ENCODE data around the gene GJA3. TPM values are rescaled to one million over a fixed set of nuclear protein-coding genes. Genes with fewer than 3 reads are reported as not detected.

Gene GJA3
- total and polyA plus RNA-seq, 2 donors (not counting 1 experiment from before 2014, with no cell fraction given), result 0.28 to 0.59 TPM

GRCh38 chr13:20168396-20168795 is 7.5 kb upstream of the GJA3 start:
- H3K9me3 ChIP-seq (ENCODE audit: control extremely low read depth in 1 of 3, control insufficient read depth in 2 of 3, insufficient read depth in 1 of 3, low read length in 2 of 3), result no peaks in the 10 kb centered on the region
- no peak for TF ChIP-seq EZH2 (IDR thresholded peaks at IDR 0.05; ENCODE audit: borderline replicate concordance, insufficient read depth, low read depth, low read length, poor library complexity, severe bottlenecking)
- TF ChIP-seq CTCF (IDR thresholded peaks at IDR 0.05), result no peak
- ATAC-seq (ENCODE audit: low read depth) (no peak), DNase-seq (no peak)
- POLR2A ChIA-PET, result no interaction called here
- H2AFZ ChIP-seq (ENCODE audit: insufficient read depth, low read depth, low read length, poor library complexity, severe bottlenecking), result no peak overlapping the region
- H4K20me1 ChIP-seq (ENCODE audit: control insufficient read depth, insufficient read depth, low read length, poor library complexity, severe bottlenecking), result no peaks in the 10 kb centered on the region
- H3K4me1 ChIP-seq (ENCODE audit: control insufficient read depth in 2 of 2, insufficient read depth in 2 of 2, low read length in 2 of 2), result peaks cover 0 to 3% of the 10 kb centered on the region in 2 donors
- H3K4me3 ChIP-seq (ENCODE audit: control extremely low read depth in 1 of 5, extremely low read depth in 1 of 5, insufficient read depth in 1 of 5, low read depth in 2 of 5, low read length in 4 of 5), result no peak overlapping the region
- H3K79me2 ChIP-seq (ENCODE audit: control insufficient read depth, insufficient read depth, low read length), result no peaks in the 10 kb centered on the region
- H3K4me1 Mint-ChIP-seq, result peaks cover 4% of the 10 kb centered on the region
- no peak overlapping the region for H3K27ac ChIP-seq (ENCODE audit: low read length in 2 of 2)
- no peak overlapping the region for H3K27ac Mint-ChIP-seq
- no peak overlapping the region for H3K4me2 ChIP-seq (replicated peaks; ENCODE audit: low read depth, low read length, poor library complexity, severe bottlenecking)
- peaks cover 0 to 41% (median 4%) of the 10 kb centered on the region in 4 experiments for H3K27me3 ChIP-seq (replicated peaks in 1 of 4; ENCODE audit: control extremely low read depth in 1 of 4, control insufficient read depth in 3 of 4, insufficient read depth in 4 of 4, low read length in 3 of 4)
- intact Hi-C loops (cut with micrococcal nuclease), result no loop called here
- 100% methylated on average over 3 of the region's 7 CpGs for WGBS (ENCODE audit: insufficient coverage)
- H3K9me3 Mint-ChIP-seq (ENCODE audit: insufficient read depth), result no peaks in the 10 kb centered on the region
- no peaks in the 10 kb centered on the region for H3K36me3 ChIP-seq (replicated peaks in 1 of 2; ENCODE audit: control extremely low read depth in 1 of 2, control insufficient read depth in 1 of 2, extremely low read depth in 1 of 2, insufficient read depth in 2 of 2, low read length in 1 of 2)
- H3K27me3 Mint-ChIP-seq, result peaks cover 73% of the 10 kb centered on the region
- H3K4me3 Mint-ChIP-seq, result no peak overlapping the region
- no peak overlapping the region for H3K9ac ChIP-seq (ENCODE audit: low read length)
- CTCF ChIA-PET, result no interaction called here

- 94% methylated on average over 5 of the region's 11 CpGs for WGBS (ENCODE audit: insufficient coverage)
- peaks cover 0 to 4% (median 1%) of the 10 kb centered on the region in 3 donors for H3K9me3 ChIP-seq (ENCODE audit: control extremely low read depth in 1 of 3, control insufficient read depth in 2 of 3, insufficient read depth in 1 of 3, low read length in 2 of 3)
- TF ChIP-seq CTCF (IDR thresholded peaks at IDR 0.05), result no peak
- TF ChIP-seq EZH2 (IDR thresholded peaks at IDR 0.05; ENCODE audit: borderline replicate concordance, insufficient read depth, low read depth, low read length, poor library complexity, severe bottlenecking), result no peak
- ChIA-PET CTCF (no interaction called here), POLR2A (no interaction called here)
- Mint-ChIP-seq H3K4me1 (peaks cover 16% of the 10 kb centered on the region), H3K4me3 (no peak overlapping the region), H3K9me3 (ENCODE audit: insufficient read depth) (no peaks in the 10 kb centered on the region), H3K27ac (no peak overlapping the region), H3K27me3 (peaks cover 55% of the 10 kb centered on the region)
- H3K79me2 ChIP-seq (ENCODE audit: control insufficient read depth, insufficient read depth, low read length), result no peaks in the 10 kb centered on the region
- H3K27me3 ChIP-seq (replicated peaks in 1 of 4; ENCODE audit: control extremely low read depth in 1 of 4, control insufficient read depth in 3 of 4, insufficient read depth in 4 of 4, low read length in 3 of 4), result peaks cover 0 to 34% (median 3%) of the 10 kb centered on the region in 4 experiments
- H3K4me1 ChIP-seq (ENCODE audit: control insufficient read depth in 2 of 2, insufficient read depth in 2 of 2, low read length in 2 of 2), result peaks cover 8 to 11% of the 10 kb centered on the region in 2 donors
- no peak overlapping the region for H3K9ac ChIP-seq (ENCODE audit: low read length)
- no peak overlapping the region for H3K27ac ChIP-seq (ENCODE audit: low read length in 2 of 2)
- no peaks in the 10 kb centered on the region for H4K20me1 ChIP-seq (ENCODE audit: control insufficient read depth, insufficient read depth, low read length, poor library complexity, severe bottlenecking)
- DNase-seq (no peak), ATAC-seq (ENCODE audit: low read depth) (no peak)
- H3K4me2 ChIP-seq (replicated peaks; ENCODE audit: low read depth, low read length, poor library complexity, severe bottlenecking), result no peak overlapping the region
- no peak overlapping the region for H3K4me3 ChIP-seq (ENCODE audit: control extremely low read depth in 1 of 5, extremely low read depth in 1 of 5, insufficient read depth in 1 of 5, low read depth in 2 of 5, low read length in 4 of 5)
- no peaks in the 10 kb centered on the region for H3K36me3 ChIP-seq (replicated peaks in 1 of 2; ENCODE audit: control extremely low read depth in 1 of 2, control insufficient read depth in 1 of 2, extremely low read depth in 1 of 2, insufficient read depth in 2 of 2, low read length in 1 of 2)
- intact Hi-C loops (cut with micrococcal nuclease), result no loop called here
- no peak overlapping the region for H2AFZ ChIP-seq (ENCODE audit: insufficient read depth, low read depth, low read length, poor library complexity, severe bottlenecking)
Measured at GRCh38 chr13:20165417-20166257, 4.8 kb upstream of the GJA3 start.
